HG03108 (cell line): ENCODE measurements around the gene ANTXRL.
"Not testable (repeated sequence)": the region's sequence is repeated elsewhere in the genome, so short reads cannot be mapped to it uniquely, and the experiment has no call there.

Experiments
- ATAC-seq: cut with Tn5 transposase; IDR thresholded peaks from one replicate; pipeline ENCODE4 v1.9.1; 2021; ENCODE audit warnings: moderate library complexity; ENCODE audit not compliant: unreplicated experiment

ANTXRL gene

GRCh38 chr10:46286991-46287693, at the start of gene ANTXRL:
TSS of gene ANTXRL (plus strand) at chr10:46286997. CDS start at chr10:46287263, 266 bp downstream.
- ATAC-seq: no peak

DNA sequence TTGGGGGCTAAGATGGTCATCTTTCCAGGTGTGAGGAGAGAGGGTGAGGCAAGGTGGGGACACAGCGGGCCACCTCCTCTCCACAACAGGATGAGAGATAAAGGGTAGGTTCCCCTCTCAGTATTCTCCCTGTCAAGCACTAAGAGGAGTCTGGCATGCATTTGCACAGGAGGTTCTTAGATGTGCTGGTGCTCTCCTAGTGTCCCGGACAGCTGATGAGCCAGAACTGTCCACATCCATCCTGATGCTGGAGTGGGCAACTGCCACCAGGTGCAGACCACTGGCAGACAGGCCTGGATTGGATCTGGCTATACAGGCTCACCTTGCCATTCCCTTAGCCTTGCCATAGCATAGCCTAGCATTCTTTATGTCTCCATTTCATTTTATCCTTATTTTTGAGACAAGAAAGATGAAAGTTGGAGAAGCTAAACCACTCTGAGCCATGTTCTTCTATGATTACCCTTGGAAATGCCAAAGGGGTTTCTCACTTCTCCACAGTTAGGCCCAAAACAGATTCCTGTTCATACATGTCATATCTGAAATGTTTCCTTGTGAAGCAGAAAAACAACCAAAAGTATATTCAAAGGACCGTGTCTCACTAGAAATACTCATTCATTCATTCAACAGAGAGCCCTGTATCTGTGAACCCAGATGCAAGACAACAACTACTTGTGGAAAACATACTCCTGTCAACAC, 48.8 kb upstream of the ANTXRL start:
- ATAC-seq: no peak

GRCh38 chr10:46239247-46239646, 47.5 kb upstream of the ANTXRL start:
- no peak for ATAC-seq

DNA sequence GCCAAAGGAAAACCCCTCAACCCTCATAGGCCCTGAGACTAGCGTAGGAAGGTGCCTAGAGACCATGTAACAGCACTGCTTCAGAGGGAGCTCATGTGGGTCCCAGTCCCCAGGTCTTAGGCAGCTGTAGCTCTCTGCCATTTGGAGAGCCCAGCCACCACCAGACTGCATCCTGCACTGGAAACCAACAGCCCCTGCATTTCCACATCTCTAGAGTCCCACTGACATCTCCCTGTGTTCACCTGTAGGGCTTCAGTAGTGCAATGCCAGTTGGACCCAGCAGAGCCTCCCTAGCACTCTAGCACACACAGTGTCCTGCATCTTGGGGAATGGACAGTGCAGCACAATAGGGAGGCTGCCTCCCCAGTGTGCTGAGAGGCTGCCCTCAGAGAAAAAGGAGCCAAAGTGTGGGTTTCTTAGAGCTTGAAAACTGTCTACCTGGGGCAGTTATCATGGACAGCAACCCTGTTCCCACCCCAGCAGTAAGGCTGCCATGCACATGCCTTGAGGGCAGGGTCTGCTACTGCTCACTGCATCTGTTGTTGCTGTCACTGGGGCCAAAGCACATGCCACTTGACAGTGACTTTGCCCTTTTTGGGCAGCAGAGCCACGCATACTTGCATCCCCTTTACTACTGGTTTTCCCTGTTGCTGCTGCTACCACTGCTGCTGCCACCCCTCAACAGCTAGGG, 46.7 kb upstream of the ANTXRL start:
- no peak for ATAC-seq

GRCh38 chr10:46240684-46241565, 45.9 kb upstream of the ANTXRL start:
- ATAC-seq: no peak

DNA sequence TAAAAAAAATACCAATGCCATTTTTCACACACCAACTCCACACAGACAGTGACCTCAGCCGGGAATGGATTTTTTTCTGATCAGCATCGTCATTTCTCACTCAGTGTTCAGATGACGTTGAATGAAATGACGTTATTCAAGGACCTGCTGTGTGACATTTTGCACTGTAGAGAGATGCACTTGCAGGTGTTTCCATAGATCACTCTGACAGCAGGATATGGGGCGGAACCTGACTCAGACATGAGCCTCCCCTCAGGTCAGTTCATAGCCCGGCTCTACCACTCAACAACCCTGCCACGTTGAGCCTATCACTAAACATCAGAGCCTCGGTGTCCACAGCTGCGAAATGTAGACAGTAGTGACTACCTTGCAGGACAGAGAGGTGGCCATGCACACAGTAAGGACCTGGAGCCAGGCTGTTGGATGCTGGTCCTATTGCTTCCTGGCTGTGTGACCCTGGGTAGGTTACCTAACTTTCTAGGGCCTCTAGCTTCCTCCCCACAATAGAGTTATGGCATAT, 41.4 kb upstream of the ANTXRL start:
- ATAC-seq: no peak

- not testable (repeated sequence) for ATAC-seq
These were observed 40.2 kb upstream of the ANTXRL start for GRCh38 chr10:46246400-46247180.

DNA sequence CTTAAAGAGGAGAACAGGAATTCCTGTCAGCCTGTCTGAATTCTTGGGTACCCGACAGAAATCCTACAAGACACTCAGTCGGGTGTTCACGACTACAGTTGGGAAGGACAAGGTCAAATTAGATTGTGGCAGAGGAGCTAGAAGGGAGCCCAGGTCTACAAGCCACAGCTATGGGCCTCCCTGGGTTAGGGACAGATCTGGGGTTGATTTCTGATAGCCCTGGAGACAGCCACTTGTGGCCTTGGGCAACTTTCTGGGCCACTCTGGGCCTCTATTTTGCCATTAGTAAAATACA, 39.7 kb upstream of the ANTXRL start:
- no peak for ATAC-seq

DNA sequence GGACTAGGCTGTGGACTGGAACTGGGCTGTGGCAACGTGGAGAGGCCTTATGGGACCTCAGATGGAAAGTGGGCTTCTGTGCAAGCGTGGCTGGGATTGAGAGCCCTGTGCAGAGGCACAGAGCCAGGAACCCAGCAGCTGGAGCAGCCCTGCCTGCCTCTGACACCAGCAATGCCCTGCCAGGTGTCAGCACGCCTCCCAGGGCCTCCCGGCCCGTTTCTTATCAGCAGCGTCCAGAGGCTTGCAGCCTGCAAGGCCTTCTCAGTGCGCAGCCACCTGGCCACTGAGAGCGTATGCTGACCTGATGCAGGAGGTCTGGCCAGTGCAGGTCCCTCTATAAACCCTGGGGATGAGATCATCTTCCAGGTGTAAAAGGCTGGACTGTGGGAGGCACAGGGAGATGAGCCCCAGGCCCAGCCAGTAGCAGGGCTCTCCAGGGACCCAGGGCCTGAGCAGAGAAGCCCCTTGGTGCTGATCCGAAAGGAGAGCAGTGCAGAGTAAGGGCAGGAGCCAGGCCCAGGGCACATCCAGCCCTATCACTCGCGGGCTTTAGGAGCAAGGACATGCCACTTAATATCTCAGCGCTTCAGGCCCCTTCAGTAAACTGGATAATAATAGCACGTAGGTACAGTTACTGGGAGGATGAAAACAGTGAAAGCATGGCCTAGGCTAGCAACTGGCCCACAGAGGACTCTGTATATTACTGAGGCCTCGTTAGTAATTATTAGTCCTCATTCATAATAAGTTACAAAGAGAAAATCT, 38.8 kb upstream of the ANTXRL start:
- ATAC-seq: no peak

DNA sequence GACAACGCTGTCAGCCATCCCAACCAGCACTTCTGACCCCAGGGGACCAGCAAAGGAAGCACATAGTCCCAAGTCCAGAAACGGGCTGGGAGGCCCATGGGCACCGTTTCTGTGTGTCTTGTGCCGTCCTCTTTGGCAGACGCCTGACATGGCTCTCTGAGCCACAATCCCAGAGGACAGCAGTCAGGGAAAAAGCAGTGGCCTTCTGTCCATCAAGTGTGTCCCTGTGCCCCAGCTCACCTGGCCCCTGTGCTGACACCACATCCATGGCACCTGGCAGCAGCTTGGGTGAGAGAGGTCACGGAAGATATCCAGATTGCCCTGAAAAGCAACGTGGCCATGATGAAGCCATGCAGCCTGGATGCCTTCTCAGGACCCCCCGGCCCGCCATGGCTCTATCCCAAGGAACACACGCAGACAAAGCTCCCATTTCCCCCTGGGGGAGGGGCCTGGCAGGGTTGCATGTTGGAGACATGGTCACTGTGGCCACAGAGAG, 38.1 kb upstream of the ANTXRL start:
- no peak for ATAC-seq

GRCh38 chr10:46249617-46250344, 37.0 kb upstream of the ANTXRL start:
- ATAC-seq: not testable (repeated sequence)

DNA sequence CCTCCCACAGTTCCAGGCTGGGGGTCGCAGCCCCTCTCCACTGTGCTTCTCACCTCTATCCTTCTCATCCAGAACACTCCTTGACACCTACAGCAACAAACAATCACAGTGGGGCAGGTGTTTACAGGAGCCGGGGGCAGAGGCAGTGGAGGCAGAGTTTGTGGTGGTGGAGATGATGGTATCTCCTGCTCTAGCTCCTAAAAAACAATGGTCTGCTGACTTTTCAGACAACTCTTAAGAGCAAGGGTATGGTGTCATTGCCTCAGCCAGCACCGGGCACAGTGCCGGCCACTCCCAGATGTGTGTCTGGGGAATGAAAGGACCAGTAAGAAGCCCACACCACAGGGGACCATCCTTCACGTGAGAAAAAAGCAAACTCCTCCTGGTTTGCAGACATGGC, 36.3 kb upstream of the ANTXRL start:
- no peak for ATAC-seq

DNA sequence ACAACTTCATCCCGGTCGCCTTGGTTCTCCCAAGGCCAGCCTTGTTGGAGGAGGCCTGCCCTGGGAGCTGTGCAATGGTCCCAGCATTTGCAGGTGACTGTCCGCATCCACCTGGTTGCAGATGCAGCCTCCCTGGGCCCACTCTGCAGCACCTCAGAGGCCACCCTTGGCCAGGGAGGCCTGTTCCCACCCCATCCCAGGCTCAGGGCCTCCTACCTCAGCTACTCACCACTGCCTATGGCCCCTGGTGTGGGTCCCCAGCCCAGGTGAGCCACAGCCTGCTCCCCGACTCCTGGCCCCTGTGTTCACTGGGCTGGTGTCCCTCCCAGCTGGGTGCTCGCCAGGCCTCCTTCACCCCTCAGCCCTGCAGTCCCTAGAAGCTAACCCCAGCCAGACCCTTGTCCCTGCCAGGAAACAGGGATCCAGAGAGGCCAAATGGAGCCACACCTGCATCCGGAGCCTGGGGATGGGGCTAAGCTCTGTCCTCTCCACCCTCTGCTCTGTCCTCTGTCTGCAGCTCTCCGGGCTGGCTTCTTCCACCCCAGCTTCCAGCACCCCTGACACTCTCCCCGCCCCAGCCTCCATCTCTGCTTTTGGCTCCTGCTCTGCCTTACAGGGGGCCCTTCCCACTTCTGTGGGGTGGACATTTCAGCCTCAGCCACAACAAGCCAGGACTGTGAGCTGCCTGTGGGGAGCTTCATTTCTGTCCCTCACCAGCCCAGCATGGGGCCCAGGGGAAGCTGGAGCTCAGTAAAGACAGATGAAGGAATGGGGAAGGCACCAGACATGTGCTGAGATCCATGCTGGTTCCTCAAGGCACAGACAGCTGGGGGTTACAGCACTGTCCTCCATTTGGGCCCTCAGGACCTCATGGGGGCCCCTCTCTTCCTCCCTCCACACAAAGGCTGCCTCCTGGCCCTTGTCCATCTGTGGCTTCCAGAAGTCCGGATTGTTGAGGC, 35.6 kb upstream of the ANTXRL start:
- no peak for ATAC-seq

DNA sequence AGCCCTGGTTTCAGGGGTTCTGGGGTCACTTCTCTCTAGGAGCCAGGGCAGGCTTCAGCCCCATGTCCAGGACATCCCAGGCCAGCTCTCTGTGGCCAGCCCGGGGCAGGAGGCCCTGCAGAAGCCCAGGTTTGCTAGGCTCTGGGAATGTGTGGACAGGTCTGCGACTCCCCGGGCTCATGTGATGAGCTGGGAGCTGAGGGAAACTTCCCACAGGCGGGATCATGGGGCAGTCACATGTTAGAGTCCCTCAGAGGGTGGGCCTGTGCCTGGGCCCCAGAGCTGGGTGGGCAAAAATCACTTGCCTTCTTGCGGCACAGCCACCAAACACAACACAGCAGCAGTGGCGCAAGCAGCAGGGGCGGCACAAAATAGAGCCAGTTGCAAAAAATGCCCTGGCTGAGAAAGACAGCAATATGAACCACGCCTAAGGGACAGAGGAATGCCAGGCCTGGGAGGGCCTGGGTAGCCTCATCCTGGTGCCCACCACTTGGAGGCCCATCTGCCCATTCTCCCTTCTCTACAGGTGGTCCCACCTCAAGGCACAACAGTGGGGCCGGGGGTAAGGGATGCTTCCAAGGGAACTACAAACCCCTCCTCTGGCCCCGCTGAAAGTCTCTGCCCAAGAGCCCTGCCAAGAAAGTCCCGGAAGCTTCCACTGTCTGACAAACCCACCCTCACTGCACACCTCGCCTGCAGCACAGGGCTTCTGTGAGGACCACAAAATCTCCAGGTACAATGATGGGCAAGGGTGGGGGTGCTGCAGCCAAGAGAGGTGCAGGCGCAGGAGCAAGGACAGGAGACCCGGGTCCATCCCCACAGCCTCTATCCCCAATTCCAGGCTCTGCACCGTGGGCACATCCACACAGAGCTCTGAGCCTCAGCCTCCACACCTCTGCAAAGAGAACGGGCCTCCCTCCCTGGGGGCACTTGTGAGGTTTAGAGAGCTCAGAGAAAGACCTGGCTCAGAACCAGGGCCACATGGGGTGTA, 34.6 kb upstream of the ANTXRL start:
- ATAC-seq: no peak

- ATAC-seq: no peak
These were observed 33.5 kb upstream of the ANTXRL start for GRCh38 chr10:46253076-46254006.
